Esophagus muscularis mucosa (tissue), 4 donors: ENCODE measurements around the gene SNAP29. TPM values are rescaled to one million over a fixed set of nuclear protein-coding genes. Genes with fewer than 3 reads are reported as not detected.

ENCODE experiments used
- DNase-seq: peaks from one replicate; pipeline ENCODE4 v3.0.0-alpha.2; 2017; ENCODE audit errors: extremely low spot score
- H3K27ac ChIP-seq, 4 donors: fragments of 200-600 bp; sonication (generic); replicated peaks in 1 of 4; 1 replicate in 3 of 4; 2 replicates in 1 of 4; pipeline ENCODE4 v1.5.1; 2016 to 2019; ENCODE audit warnings: mild to moderate bottlenecking in 1 of 4
- H3K27me3 ChIP-seq, 4 donors: fragments of 200-600 bp; sonication (generic); one replicate each; pipeline versions ENCODE4 v1.5.1 to v1.6.0; 2016 to 2019
- H3K36me3 ChIP-seq, 4 donors: fragments of 200-600 bp; sonication (generic); one replicate each; pipeline ENCODE4 v1.5.1; 2016 to 2019
- H3K4me1 ChIP-seq, 4 donors: fragments of 200-600 bp; sonication (generic); one replicate each; pipeline ENCODE4 v1.5.1; 2016 to 2019
- H3K4me3 ChIP-seq, 4 donors: fragments of 200-600 bp; sonication (generic); 1 replicate in 2 of 4; 2 replicates in 2 of 4; pipeline ENCODE4 v1.5.1; 2016 to 2019; ENCODE audit warnings: mild to moderate bottlenecking in 4 of 4, moderate library complexity in 1 of 4
- H3K9me3 ChIP-seq, 4 donors: fragments of 200-600 bp; sonication (generic); 1 replicate in 3 of 4; 2 replicates in 1 of 4; pipeline ENCODE4 v1.5.1; 2016 to 2019
- EP300 ChIP-seq: sonication (generic); formaldehyde crosslinking; IDR thresholded peaks from one replicate; pipeline ENCODE4 v1.6.1; 2017; ENCODE audit warnings: antibody characterized with exemption
- POLR2A ChIP-seq: fragments of 450-650 bp; IDR thresholded peaks from one replicate; pipeline ENCODE4 v1.6.1; 2017; ENCODE audit warnings: antibody characterized with exemption, moderate library complexity, mild to moderate bottlenecking, low read depth
- POLR2AphosphoS5 ChIP-seq, 2 donors: sonication (generic); formaldehyde crosslinking; IDR thresholded peaks; one replicate each; pipeline ENCODE4 v1.6.1; 2017; ENCODE audit warnings: antibody characterized with exemption in 2 of 2
- WGBS: methylation state at CpG from one replicate; pipeline ENCODE4 v1.1.5; 2018; 5-methylcytosine and 5-hydroxymethylcytosine counted together
- intact Hi-C: fragments of 100-400 bp; cut with DNase I; formaldehyde crosslinking; loops from one replicate; pipeline ENCODE4 v1.15.1; 2023
- total RNA-seq, 4 donors: library from RNA; depleted of rRNA; stranded (reverse); fragments of >200 nt; gene quantifications; one replicate each; pipeline versions ENCODE4 v1.1.0 to v1.2.1, GENCODE V29; 2016
- TF ChIP-seq, protein P1 (sequence below), 3 experiments: fragments of 200-600 bp in 2 of 3; fragments of 450-650 bp in 1 of 3; sonication (generic) in 2 of 3; IDR thresholded peaks; one replicate each; pipeline ENCODE4 v1.5.1; 2017 to 2019; ENCODE audit warnings: antibody characterized with exemption in 3 of 3, mild to moderate bottlenecking in 2 of 3, moderate library complexity in 1 of 3

Gene SNAP29
- total RNA-seq, 4 donors from 2014 or later, result 21.2 to 33.6 (median 26.4) TPM

GRCh38 chr22:20881869-20882815 lies 23.3 kb downstream of the SNAP29 start:
- no peak for DNase-seq
- intact Hi-C loops, result loop anchor here (10.0 kb wide), 1 partner anchor 83 kb away; the partner anchor contains the start of gene AIFM3
- H3K36me3 ChIP-seq, result peaks cover 20 to 82% (median 71%) of the 10 kb centered on the region in 4 donors
- no peak overlapping the region for H3K27ac ChIP-seq
- H3K4me1 ChIP-seq, result peaks cover 6 to 12% (median 8%) of the 10 kb centered on the region in 4 donors
- TF ChIP-seq EP300 (no peak), POLR2A (no peak), POLR2AphosphoS5 (IDR thresholded peaks at IDR 0.05) (no peak)
- TF ChIP-seq, protein P1, sequence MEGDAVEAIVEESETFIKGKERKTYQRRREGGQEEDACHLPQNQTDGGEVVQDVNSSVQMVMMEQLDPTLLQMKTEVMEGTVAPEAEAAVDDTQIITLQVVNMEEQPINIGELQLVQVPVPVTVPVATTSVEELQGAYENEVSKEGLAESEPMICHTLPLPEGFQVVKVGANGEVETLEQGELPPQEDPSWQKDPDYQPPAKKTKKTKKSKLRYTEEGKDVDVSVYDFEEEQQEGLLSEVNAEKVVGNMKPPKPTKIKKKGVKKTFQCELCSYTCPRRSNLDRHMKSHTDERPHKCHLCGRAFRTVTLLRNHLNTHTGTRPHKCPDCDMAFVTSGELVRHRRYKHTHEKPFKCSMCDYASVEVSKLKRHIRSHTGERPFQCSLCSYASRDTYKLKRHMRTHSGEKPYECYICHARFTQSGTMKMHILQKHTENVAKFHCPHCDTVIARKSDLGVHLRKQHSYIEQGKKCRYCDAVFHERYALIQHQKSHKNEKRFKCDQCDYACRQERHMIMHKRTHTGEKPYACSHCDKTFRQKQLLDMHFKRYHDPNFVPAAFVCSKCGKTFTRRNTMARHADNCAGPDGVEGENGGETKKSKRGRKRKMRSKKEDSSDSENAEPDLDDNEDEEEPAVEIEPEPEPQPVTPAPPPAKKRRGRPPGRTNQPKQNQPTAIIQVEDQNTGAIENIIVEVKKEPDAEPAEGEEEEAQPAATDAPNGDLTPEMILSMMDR (IDR thresholded peaks at IDR 0.05), result no peak
- H3K27me3 ChIP-seq, result no peaks in the 10 kb centered on the region
- H3K9me3 ChIP-seq, result no peaks in the 10 kb centered on the region
- WGBS, result 88% methylated on average over 9 of the region's 9 CpGs
- H3K4me3 ChIP-seq, result no peak overlapping the region

DNA sequence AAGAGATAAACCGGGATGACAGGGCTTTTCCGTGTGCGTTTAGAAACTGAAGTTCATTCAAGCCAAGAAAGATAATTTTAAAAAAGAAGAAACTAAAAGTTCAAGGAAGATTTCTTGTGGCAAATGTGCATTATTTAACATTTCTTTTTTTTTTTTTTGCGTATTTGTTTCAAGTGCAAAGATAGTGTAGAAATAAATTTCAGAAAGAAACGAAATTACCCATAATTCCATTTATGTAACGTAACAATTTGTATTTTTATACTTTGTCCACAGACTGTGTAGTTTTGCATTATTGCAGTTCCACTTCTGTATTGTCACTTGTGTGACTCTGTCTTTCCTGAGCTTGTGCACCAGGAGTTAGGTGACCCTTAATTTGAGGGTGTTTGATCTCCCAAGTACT lies 24.0 kb downstream of the SNAP29 start:
- Histone ChIP-seq H3K27ac (no peak overlapping the region), H3K27me3 (no peaks in the 10 kb centered on the region), H3K36me3 (peaks cover 20 to 82% (median 72%) of the 10 kb centered on the region in 4 donors), H3K4me1 (peaks cover 6 to 12% (median 8%) of the 10 kb centered on the region in 4 donors), H3K9me3 (no peaks in the 10 kb centered on the region), H3K4me3 (no peak overlapping the region)
- TF ChIP-seq POLR2AphosphoS5 (IDR thresholded peaks at IDR 0.05) (no peak), POLR2A (no peak), EP300 (no peak)
- TF ChIP-seq, protein P1 (IDR thresholded peaks at IDR 0.05), result no peak
- DNase-seq, result no peak
- WGBS, result 85% methylated on average over 6 of the region's 6 CpGs
- intact Hi-C loops, result loop anchor here (10.0 kb wide), 1 partner anchor 82 kb away; the partner anchor contains the start of gene AIFM3

- H3K27ac ChIP-seq, result no peak overlapping the region
- peaks cover 6 to 12% (median 8%) of the 10 kb centered on the region in 4 donors for H3K4me1 ChIP-seq
- intact Hi-C loops, result loop anchor here (10.0 kb wide), 1 partner anchor 80 kb away; the partner anchor contains the start of gene AIFM3
- 71% methylated on average over 4 of the region's 4 CpGs for WGBS
- no peak for TF ChIP-seq POLR2AphosphoS5 (IDR thresholded peaks at IDR 0.05)
- no peak overlapping the region for H3K4me3 ChIP-seq
- no peak for DNase-seq
- no peaks in the 10 kb centered on the region for H3K27me3 ChIP-seq
- H3K36me3 ChIP-seq, result peaks cover 20 to 85% (median 82%) of the 10 kb centered on the region in 4 donors
- H3K9me3 ChIP-seq, result no peaks in the 10 kb centered on the region
Measured at GRCh38 chr22:20884454-20884853, 25.6 kb downstream of the SNAP29 start.

DNA sequence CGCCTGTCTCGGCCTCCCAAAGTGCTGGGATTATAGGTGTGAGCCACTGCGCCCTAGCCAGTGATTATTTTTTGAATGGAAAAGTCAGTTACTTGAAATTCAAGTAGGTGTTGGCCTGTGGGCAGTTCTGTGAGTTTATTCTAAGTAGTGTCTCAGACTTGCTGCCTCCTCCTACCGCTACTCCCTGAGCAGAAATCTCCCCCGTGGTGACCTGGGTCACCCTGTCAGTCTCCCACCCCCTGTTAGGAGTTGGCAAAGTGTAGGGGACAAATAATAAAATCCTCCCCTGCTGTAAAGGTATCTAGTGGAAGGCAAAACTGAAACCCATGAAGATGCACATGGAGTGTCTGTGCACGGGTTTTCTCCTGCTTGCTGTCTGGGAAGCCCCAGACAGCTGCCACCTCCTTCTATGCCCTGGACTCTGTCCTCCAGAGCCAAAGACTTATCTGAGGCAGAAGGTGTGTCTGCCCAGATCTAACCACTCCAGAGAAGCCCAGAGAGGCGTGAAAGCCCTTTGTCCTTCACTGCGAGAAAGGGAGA lies 26.3 kb downstream of the SNAP29 start:
- Histone ChIP-seq H3K9me3 (no peaks in the 10 kb centered on the region), H3K36me3 (peaks cover 20 to 91% (median 85%) of the 10 kb centered on the region in 4 donors), H3K27ac (peak overlapping the region in 1 of 4 donors; percentile 74), H3K4me1 (peaks cover 6 to 12% (median 8%) of the 10 kb centered on the region in 4 donors), H3K27me3 (no peaks in the 10 kb centered on the region), H3K4me3 (no peak overlapping the region)
- TF ChIP-seq POLR2A (no peak), EP300 (no peak), POLR2AphosphoS5 (IDR thresholded peaks at IDR 0.05) (no peak)
- TF ChIP-seq, protein P1 (IDR thresholded peaks at IDR 0.05), result no peak
- 69% methylated on average over 8 of the region's 8 CpGs for WGBS
- DNase-seq, result no peak
- intact Hi-C loops, result loop anchor here (10.0 kb wide), 1 partner anchor 80 kb away; the partner anchor contains the start of gene AIFM3
